ENCODE data around the gene MLST8. TPM values are rescaled to one million over a fixed set of nuclear protein-coding genes. Genes with fewer than 3 reads are reported as not detected.
"Not testable (repeated sequence)": the region's sequence is repeated elsewhere in the genome, so short reads cannot be mapped to it uniquely, and the experiment has no call there.

The MLST8 gene
- total RNA-seq, 1 donor: 24.2 TPM

GRCh38 chr16:2256531-2257140 is 51.4 kb downstream of the MLST8 start:
- no peak overlapping the region for H3K4me3 ChIP-seq (ENCODE audit: low read depth, low read length)
- TF ChIP-seq CTCF (IDR thresholded peaks at IDR 0.05; ENCODE audit: insufficient read depth, low read depth, low read length): no peak
- no peak for DNase-seq (ENCODE audit: low read depth)

DNA sequence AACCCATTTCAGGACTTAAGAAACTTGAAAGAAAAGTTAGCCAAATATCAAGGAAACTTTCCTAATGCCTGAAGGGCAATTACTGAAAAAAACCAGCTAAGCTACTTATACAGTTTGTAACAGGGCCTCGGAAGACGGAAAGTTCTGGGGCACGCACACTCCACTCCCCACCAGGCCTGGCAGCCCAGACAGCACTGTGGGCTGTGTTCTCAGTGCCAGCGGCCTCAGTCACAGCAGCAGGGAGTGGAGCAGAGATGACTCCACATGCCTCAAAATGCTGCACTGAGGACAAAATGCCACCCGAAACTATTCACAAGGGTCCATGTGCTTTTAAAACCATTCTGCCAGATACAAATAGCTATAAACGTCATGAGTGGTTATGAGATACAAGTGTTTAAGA is 52.5 kb downstream of the MLST8 start:
- no peak overlapping the region for H3K4me3 ChIP-seq (ENCODE audit: low read depth, low read length)
- TF ChIP-seq CTCF (IDR thresholded peaks at IDR 0.05; ENCODE audit: insufficient read depth, low read depth, low read length): no peak
- DNase-seq (ENCODE audit: low read depth): no peak

DNA sequence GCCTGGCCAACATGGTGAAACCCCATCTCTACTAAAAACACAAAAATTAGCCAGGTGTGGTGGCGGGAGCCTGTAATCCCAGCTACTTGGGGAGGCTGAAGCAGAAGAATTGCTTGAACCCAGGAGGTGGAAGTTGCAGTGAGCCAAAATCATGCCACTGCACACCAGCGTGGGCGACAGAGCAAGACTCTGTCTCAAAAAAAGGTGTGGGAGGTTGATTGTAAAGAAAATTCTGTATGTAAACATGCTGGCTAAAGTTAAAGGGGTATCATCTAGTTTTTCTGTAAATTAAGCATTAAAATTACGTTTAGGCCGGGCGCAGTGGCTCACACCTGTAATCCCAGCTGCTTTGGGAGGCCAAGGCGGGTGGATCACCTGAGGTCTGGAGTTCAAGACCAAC is 53.3 kb downstream of the MLST8 start:
- not testable (repeated sequence) for DNase-seq (ENCODE audit: low read depth); H3K4me3 ChIP-seq (ENCODE audit: low read depth, low read length)

Other genes starting within 250 kb of the MLST8 start
- gene NDUFB10, start 245.9 kb upstream of the MLST8 start, total RNA-seq: 87.2 and 156 TPM in 2 replicates
- 1,294 and 1,994 TPM in 2 replicates for gene RPS2, start 240.6 kb upstream of the MLST8 start, total RNA-seq
- not detected in 2 replicates for gene RNF151, start 238.6 kb upstream of the MLST8 start, total RNA-seq
- 28.5 and 39.0 TPM in 2 replicates for gene TBL3, start 233.4 kb upstream of the MLST8 start, total RNA-seq
- 0.43 TPM in 1 of 2 replicates, not detected in the other for gene NOXO1, start 224.0 kb upstream of the MLST8 start, total RNA-seq
- 9.5 and 13.9 TPM in 2 replicates for gene GFER, start 221.3 kb upstream of the MLST8 start, total RNA-seq
- 1.6 and 2.6 TPM in 2 replicates for gene SYNGR3, start 215.5 kb upstream of the MLST8 start, total RNA-seq
- 23.5 and 27.6 TPM in 2 replicates for gene ZNF598, start 195.6 kb upstream of the MLST8 start, total RNA-seq
- 0.32 and 1.3 TPM in 2 replicates for gene NPW, start 185.7 kb upstream of the MLST8 start, total RNA-seq
- 52.7 and 59.3 TPM in 2 replicates for gene NHERF2, start 178.6 kb upstream of the MLST8 start, total RNA-seq
- 25.5 and 31.9 TPM in 2 replicates for gene NTHL1, start 157.6 kb upstream of the MLST8 start, total RNA-seq
- gene TSC2, start 157.5 kb upstream of the MLST8 start, total RNA-seq: 62.6 and 69.9 TPM in 2 replicates
- gene PKD1, start 69.6 kb upstream of the MLST8 start, total RNA-seq: 139 and 191 TPM in 2 replicates
- gene RAB26, start 56.8 kb upstream of the MLST8 start, total RNA-seq: 0.97 and 1.3 TPM in 2 replicates
- gene TRAF7, start 49.7 kb upstream of the MLST8 start, total RNA-seq: 52.2 and 62.6 TPM in 2 replicates
- under 0.01 and 0.86 TPM in 2 replicates for gene CASKIN1, start 8.8 kb upstream of the MLST8 start, total RNA-seq
- gene BRICD5, start 5.4 kb downstream of the MLST8 start, total RNA-seq: 1.6 and 1.7 TPM in 2 replicates
- 20.3 TPM in 2 replicates for gene PGP, start 9.4 kb downstream of the MLST8 start, total RNA-seq
- gene E4F1, start 18.1 kb downstream of the MLST8 start, total RNA-seq: 25.9 and 32.5 TPM in 2 replicates
- gene DNASE1L2, start 31.0 kb downstream of the MLST8 start, total RNA-seq: 0.64 and 0.86 TPM in 2 replicates
- gene ECI1, start 46.1 kb downstream of the MLST8 start, total RNA-seq: 40.2 and 50.9 TPM in 2 replicates
- gene RNPS1, start 62.7 kb downstream of the MLST8 start, total RNA-seq: 85.7 and 95.0 TPM in 2 replicates
- gene ABCA3, start 135.3 kb downstream of the MLST8 start, total RNA-seq: 0.43 and 0.97 TPM in 2 replicates
- 17.7 and 26.8 TPM in 2 replicates for gene CCNF, start 224.0 kb downstream of the MLST8 start, total RNA-seq